Colonic mucosa (tissue), 4 donors: ENCODE data around the gene ADAMTS2. TPM values are rescaled to one million over a fixed set of nuclear protein-coding genes. Genes with fewer than 3 reads are reported as not detected.

Experiments
- DNase-seq: peaks from one replicate; pipeline ENCODE4 v3.0.0-alpha.2; 2020
- H3K27ac ChIP-seq: fragments of 200-600 bp; one replicate; pipeline ENCODE4 v1.8.0; 2021
- H3K27me3 ChIP-seq: fragments of 200-600 bp; one replicate; pipeline ENCODE4 v1.8.0; 2021
- H3K36me3 ChIP-seq: fragments of 200-600 bp; one replicate; pipeline ENCODE4 v1.8.0; 2021
- H3K4me1 ChIP-seq: fragments of 200-600 bp; one replicate; pipeline ENCODE4 v1.8.0; 2021; ENCODE audit warnings: mild to moderate bottlenecking
- H3K4me3 ChIP-seq: fragments of 200-600 bp; one replicate; pipeline ENCODE4 v1.8.0; 2021
- H3K9ac ChIP-seq, 2 donors: one replicate each; pipeline ENCODE4 v1.7.0; 2013; ENCODE audit warnings: control low read depth in 2 of 2, low read depth in 2 of 2, low read length in 2 of 2
- H3K9me3 ChIP-seq: fragments of 200-600 bp; one replicate; pipeline ENCODE4 v1.8.0; 2021
- CTCF ChIP-seq: fragments of 200-600 bp; IDR thresholded peaks from one replicate; pipeline ENCODE4 v1.8.0; 2022; ENCODE audit warnings: antibody characterized with exemption, mild to moderate bottlenecking
- intact Hi-C: fragments of 100-400 bp; cut with DNase I; formaldehyde crosslinking; loops from one replicate; pipeline ENCODE4 v1.14.1; 2022
- total RNA-seq, 2 donors: library from RNA; stranded (reverse); fragmentation: NEBNext Ultra II Directional in 1 of 2; extraction: Animal tissue kit (Norgen Biotek cat#: 25700) in 1 of 2; gene quantifications; one replicate each; pipeline ENCODE4 v1.2.1, GENCODE V29; 2021
- donor health status: healthy.
- donor health status: DM: no; HTN: no; CAD: no.
- donor health status: DM: no; HTN: no; CAD: no.

ADAMTS2 gene
- total RNA-seq, 2 donors from 2014 or later, result 2.9 to 4.0 TPM

GRCh38 chr5:179242676-179243075 is 102.6 kb downstream of the ADAMTS2 start:
- Histone ChIP-seq H3K36me3 (no peaks in the 10 kb centered on the region), H3K9me3 (no peaks in the 10 kb centered on the region), H3K27me3 (no peaks in the 10 kb centered on the region), H3K4me1 (no peaks in the 10 kb centered on the region), H3K27ac (no peak overlapping the region), H3K9ac (no peak overlapping the region), H3K4me3 (no peak overlapping the region)
- no peak for TF ChIP-seq CTCF
- intact Hi-C loops, result no loop called here
- no peak for DNase-seq

- no peak for DNase-seq
- intact Hi-C loops, result no loop called here
- Histone ChIP-seq H3K27me3 (no peaks in the 10 kb centered on the region), H3K9me3 (no peaks in the 10 kb centered on the region), H3K4me3 (no peak overlapping the region), H3K4me1 (no peaks in the 10 kb centered on the region), H3K36me3 (no peaks in the 10 kb centered on the region), H3K27ac (no peak overlapping the region), H3K9ac (no peak overlapping the region)
- TF ChIP-seq CTCF, result no peak
Observed at GRCh38 chr5:179241764-179242370, 103.4 kb downstream of the ADAMTS2 start.

- H3K4me3 ChIP-seq, result no peak overlapping the region
- H3K9ac ChIP-seq, result no peak overlapping the region
- H3K36me3 ChIP-seq, result no peaks in the 10 kb centered on the region
- no peak overlapping the region for H3K27ac ChIP-seq
- no peaks in the 10 kb centered on the region for H3K9me3 ChIP-seq
- no peaks in the 10 kb centered on the region for H3K4me1 ChIP-seq
- intact Hi-C loops, result no loop called here
- TF ChIP-seq CTCF, result no peak
- no peak for DNase-seq
- no peaks in the 10 kb centered on the region for H3K27me3 ChIP-seq
Observed at GRCh38 chr5:179241175-179241574, 104.1 kb downstream of the ADAMTS2 start.

- no peaks in the 10 kb centered on the region for H3K27me3 ChIP-seq
- H3K36me3 ChIP-seq, result no peaks in the 10 kb centered on the region
- H3K9ac ChIP-seq, result no peak overlapping the region
- no peaks in the 10 kb centered on the region for H3K4me1 ChIP-seq
- no peak for TF ChIP-seq CTCF
- no peaks in the 10 kb centered on the region for H3K9me3 ChIP-seq
- H3K27ac ChIP-seq, result no peak overlapping the region
- intact Hi-C loops, result no loop called here
- H3K4me3 ChIP-seq, result no peak overlapping the region
- no peak for DNase-seq
Observed at GRCh38 chr5:179240561-179240960, 104.7 kb downstream of the ADAMTS2 start.

- no peak for TF ChIP-seq CTCF
- Histone ChIP-seq H3K9me3 (no peaks in the 10 kb centered on the region), H3K36me3 (no peaks in the 10 kb centered on the region), H3K4me1 (no peaks in the 10 kb centered on the region), H3K27me3 (no peaks in the 10 kb centered on the region), H3K9ac (no peak overlapping the region), H3K4me3 (no peak overlapping the region), H3K27ac (no peak overlapping the region)
- DNase-seq, result no peak
- intact Hi-C loops, result no loop called here
Observed at GRCh38 chr5:179239256-179240135, 105.8 kb downstream of the ADAMTS2 start.
